ENCODE results near the gene INSR.
A peak's percentile ranks its signal among the peaks of the same experiment; 100 is the strongest.
"Not testable (repeated sequence)": the region's sequence is repeated elsewhere in the genome, so short reads cannot be mapped to it uniquely, and the experiment has no call there.

Gene INSR

GRCh38 chr19:7188698-7189629 is 105.2 kb downstream of the INSR start:
- peak; percentile 20 for DNase-seq

GRCh38 chr19:7187605-7188339 is 106.4 kb downstream of the INSR start:
- DNase-seq, result no peak

- no peak for DNase-seq
These were observed 111.7 kb downstream of the INSR start for GRCh38 chr19:7182489-7182888.

- DNase-seq, result no peak
These were observed 114.3 kb downstream of the INSR start for GRCh38 chr19:7179917-7180306.

GRCh38 chr19:7177926-7178325 is 116.3 kb downstream of the INSR start:
- DNase-seq, result no peak

GRCh38 chr19:7176792-7177191 is 117.4 kb downstream of the INSR start:
- DNase-seq, result no peak

- DNase-seq, result no peak
These were observed 121.4 kb downstream of the INSR start for GRCh38 chr19:7172794-7173193.

- DNase-seq, result no peak
These were observed 123.2 kb downstream of the INSR start for GRCh38 chr19:7170983-7171382.

GRCh38 chr19:7168941-7169340 is 125.3 kb downstream of the INSR start:
- DNase-seq, result no peak

- DNase-seq, result no peak
These were observed 132.9 kb downstream of the INSR start for GRCh38 chr19:7161292-7161691.

GRCh38 chr19:7159105-7159933 is 134.9 kb downstream of the INSR start:
- DNase-seq, result no peak

- DNase-seq, result no peak
These were observed 141.2 kb downstream of the INSR start for GRCh38 chr19:7153022-7153421.

- DNase-seq, result no peak
These were observed 141.6 kb downstream of the INSR start for GRCh38 chr19:7152568-7152967.

GRCh38 chr19:7149956-7150705 is 144.1 kb downstream of the INSR start:
- DNase-seq, result no peak

- not testable (repeated sequence) for DNase-seq
These were observed 147.0 kb downstream of the INSR start for GRCh38 chr19:7147119-7147675.

GRCh38 chr19:7146086-7146485 is 148.1 kb downstream of the INSR start:
- DNase-seq, result not testable (repeated sequence)

GRCh38 chr19:7145494-7145893 is 148.7 kb downstream of the INSR start:
- DNase-seq, result no peak

GRCh38 chr19:7142771-7143170 is 151.4 kb downstream of the INSR start:
- DNase-seq, result no peak

GRCh38 chr19:7140137-7140536 is 154.1 kb downstream of the INSR start:
- no peak for DNase-seq

GRCh38 chr19:7139095-7139494 is 155.1 kb downstream of the INSR start:
- no peak for DNase-seq

GRCh38 chr19:7138402-7138801 is 155.8 kb downstream of the INSR start:
- DNase-seq, result no peak

GRCh38 chr19:7137120-7137519 is 157.1 kb downstream of the INSR start:
- no peak for DNase-seq

Measured in NCI-H1092 (cell line).